Colonic mucosa (tissue), 4 donors: ENCODE data around the gene PPEF2. TPM values are rescaled to one million over a fixed set of nuclear protein-coding genes. Genes with fewer than 3 reads are reported as not detected.

Experiments used
- DNase-seq: peaks from one replicate; pipeline ENCODE4 v3.0.0-alpha.2; 2020
- H3K27ac ChIP-seq: fragments of 200-600 bp; one replicate; pipeline ENCODE4 v1.8.0; 2021
- H3K27me3 ChIP-seq: fragments of 200-600 bp; one replicate; pipeline ENCODE4 v1.8.0; 2021
- H3K36me3 ChIP-seq: fragments of 200-600 bp; one replicate; pipeline ENCODE4 v1.8.0; 2021
- H3K4me1 ChIP-seq: fragments of 200-600 bp; one replicate; pipeline ENCODE4 v1.8.0; 2021; ENCODE audit warnings: mild to moderate bottlenecking
- H3K4me3 ChIP-seq: fragments of 200-600 bp; one replicate; pipeline ENCODE4 v1.8.0; 2021
- H3K9ac ChIP-seq, 2 donors: one replicate each; pipeline ENCODE4 v1.7.0; 2013; ENCODE audit warnings: control low read depth in 2 of 2, low read depth in 2 of 2, low read length in 2 of 2
- H3K9me3 ChIP-seq: fragments of 200-600 bp; one replicate; pipeline ENCODE4 v1.8.0; 2021
- intact Hi-C: fragments of 100-400 bp; cut with DNase I; formaldehyde crosslinking; loops from one replicate; pipeline ENCODE4 v1.14.1; 2022
- total RNA-seq, 2 donors: library from RNA; stranded (reverse); fragmentation: NEBNext Ultra II Directional in 1 of 2; extraction: Animal tissue kit (Norgen Biotek cat#: 25700) in 1 of 2; gene quantifications; one replicate each; pipeline ENCODE4 v1.2.1, GENCODE V29; 2021
- TF ChIP-seq, protein P1 (sequence below): fragments of 200-600 bp; IDR thresholded peaks from one replicate; pipeline ENCODE4 v1.8.0; 2022; ENCODE audit warnings: antibody characterized with exemption, mild to moderate bottlenecking
- donor health status: healthy.
- donor health status: DM: no; HTN: no; CAD: no.
- donor health status: DM: no; HTN: no; CAD: no.

PPEF2 gene
- total RNA-seq, 2 donors from 2014 or later, result not detected

DNA sequence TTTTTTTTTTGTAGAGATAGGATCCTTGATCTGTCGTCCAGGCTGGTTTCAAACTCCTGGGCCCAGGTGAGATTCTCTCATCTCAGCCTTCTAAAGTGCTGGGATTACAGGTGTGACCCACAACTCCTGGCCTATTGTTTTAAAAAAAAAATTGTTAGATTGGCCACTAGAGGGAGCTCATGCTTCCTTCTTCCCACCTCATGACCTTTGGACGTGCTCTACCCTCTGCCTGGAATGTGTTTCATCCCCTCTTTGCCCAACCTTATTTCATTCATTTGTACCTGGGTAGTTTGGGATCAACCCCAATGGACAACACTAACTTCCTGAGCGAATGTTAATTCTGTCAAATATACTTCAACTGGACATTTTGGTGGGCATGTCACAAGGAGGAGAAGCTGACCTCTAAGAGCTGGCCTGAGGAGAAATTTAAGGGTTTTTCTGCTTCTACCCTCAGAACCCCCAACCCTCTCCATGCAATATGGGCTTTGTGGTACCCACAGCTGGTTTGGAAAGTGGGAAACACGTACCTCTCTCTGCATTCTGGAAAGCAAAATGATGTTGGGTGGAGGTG, 6.4 kb downstream of the PPEF2 start:
- no peaks in the 10 kb centered on the region for H3K27me3 ChIP-seq
- TF ChIP-seq, protein P1, sequence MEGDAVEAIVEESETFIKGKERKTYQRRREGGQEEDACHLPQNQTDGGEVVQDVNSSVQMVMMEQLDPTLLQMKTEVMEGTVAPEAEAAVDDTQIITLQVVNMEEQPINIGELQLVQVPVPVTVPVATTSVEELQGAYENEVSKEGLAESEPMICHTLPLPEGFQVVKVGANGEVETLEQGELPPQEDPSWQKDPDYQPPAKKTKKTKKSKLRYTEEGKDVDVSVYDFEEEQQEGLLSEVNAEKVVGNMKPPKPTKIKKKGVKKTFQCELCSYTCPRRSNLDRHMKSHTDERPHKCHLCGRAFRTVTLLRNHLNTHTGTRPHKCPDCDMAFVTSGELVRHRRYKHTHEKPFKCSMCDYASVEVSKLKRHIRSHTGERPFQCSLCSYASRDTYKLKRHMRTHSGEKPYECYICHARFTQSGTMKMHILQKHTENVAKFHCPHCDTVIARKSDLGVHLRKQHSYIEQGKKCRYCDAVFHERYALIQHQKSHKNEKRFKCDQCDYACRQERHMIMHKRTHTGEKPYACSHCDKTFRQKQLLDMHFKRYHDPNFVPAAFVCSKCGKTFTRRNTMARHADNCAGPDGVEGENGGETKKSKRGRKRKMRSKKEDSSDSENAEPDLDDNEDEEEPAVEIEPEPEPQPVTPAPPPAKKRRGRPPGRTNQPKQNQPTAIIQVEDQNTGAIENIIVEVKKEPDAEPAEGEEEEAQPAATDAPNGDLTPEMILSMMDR, result peak; percentile 65
- intact Hi-C loops, result loop anchor here (5.0 to 10.0 kb wide), 2 partner anchors 46 to 169 kb away; partner anchors contain the start of gene NAAA
- no peaks in the 10 kb centered on the region for H3K4me1 ChIP-seq
- DNase-seq, result peak; percentile 27
- no peak overlapping the region for H3K27ac ChIP-seq
- H3K4me3 ChIP-seq, result no peak overlapping the region
- no peak overlapping the region for H3K9ac ChIP-seq
- H3K9me3 ChIP-seq, result no peaks in the 10 kb centered on the region
- no peaks in the 10 kb centered on the region for H3K36me3 ChIP-seq

DNA sequence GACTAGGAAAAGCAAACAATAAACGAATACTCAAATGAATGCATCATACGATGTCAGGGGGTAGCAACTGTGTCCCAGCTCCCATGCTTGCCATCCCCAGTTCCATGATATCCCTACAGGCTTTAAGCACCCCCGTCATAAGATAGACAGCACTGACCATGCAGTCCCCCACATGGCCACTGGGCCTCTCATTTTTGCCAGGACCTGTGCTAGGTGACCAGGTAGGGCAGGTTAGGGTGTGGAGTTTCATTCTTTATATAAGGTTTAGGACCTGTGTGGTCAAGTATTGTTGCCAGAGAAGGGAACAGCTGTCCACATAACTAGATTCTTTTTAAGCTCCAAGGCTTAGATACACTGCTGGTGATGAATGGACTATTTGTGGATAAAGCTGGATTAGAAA, 9.7 kb downstream of the PPEF2 start:
- Histone ChIP-seq H3K4me1 (no peaks in the 10 kb centered on the region), H3K4me3 (no peak overlapping the region), H3K27ac (no peak overlapping the region), H3K9me3 (no peaks in the 10 kb centered on the region), H3K9ac (no peak overlapping the region), H3K27me3 (no peaks in the 10 kb centered on the region), H3K36me3 (no peaks in the 10 kb centered on the region)
- DNase-seq, result no peak
- intact Hi-C loops, result loop anchor here (10.0 kb wide), 1 partner anchor 172 kb away; no protein-coding TSS in a partner anchor
- TF ChIP-seq, protein P1, result no peak

DNA sequence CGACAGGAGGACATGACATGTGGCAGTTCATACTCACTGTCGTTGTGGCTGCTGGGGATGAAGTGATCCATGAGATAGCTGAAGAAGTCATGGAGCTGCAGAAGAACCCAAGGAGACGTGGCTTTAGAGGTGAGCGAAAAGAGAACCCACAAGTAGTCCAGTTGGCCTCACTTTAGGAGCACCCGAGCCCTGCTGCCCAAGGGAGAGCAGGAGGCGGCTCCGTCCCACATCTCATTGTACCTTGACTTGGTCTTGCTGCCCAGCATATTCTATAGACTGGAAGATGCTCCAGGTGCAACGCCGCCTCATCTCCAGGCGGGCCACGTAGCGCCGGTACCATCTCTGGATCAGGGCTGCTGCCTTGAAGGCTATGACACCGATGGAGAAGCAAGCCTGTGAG, 10.6 kb downstream of the PPEF2 start:
- no peak for DNase-seq
- H3K4me1 ChIP-seq, result no peaks in the 10 kb centered on the region
- no peaks in the 10 kb centered on the region for H3K27me3 ChIP-seq
- TF ChIP-seq, protein P1, result no peak
- intact Hi-C loops, result loop anchor here (10.0 kb wide), 1 partner anchor 173 kb away; no protein-coding TSS in a partner anchor
- no peak overlapping the region for H3K9ac ChIP-seq
- H3K27ac ChIP-seq, result no peak overlapping the region
- H3K36me3 ChIP-seq, result no peaks in the 10 kb centered on the region
- H3K9me3 ChIP-seq, result no peaks in the 10 kb centered on the region
- no peak overlapping the region for H3K4me3 ChIP-seq

DNA sequence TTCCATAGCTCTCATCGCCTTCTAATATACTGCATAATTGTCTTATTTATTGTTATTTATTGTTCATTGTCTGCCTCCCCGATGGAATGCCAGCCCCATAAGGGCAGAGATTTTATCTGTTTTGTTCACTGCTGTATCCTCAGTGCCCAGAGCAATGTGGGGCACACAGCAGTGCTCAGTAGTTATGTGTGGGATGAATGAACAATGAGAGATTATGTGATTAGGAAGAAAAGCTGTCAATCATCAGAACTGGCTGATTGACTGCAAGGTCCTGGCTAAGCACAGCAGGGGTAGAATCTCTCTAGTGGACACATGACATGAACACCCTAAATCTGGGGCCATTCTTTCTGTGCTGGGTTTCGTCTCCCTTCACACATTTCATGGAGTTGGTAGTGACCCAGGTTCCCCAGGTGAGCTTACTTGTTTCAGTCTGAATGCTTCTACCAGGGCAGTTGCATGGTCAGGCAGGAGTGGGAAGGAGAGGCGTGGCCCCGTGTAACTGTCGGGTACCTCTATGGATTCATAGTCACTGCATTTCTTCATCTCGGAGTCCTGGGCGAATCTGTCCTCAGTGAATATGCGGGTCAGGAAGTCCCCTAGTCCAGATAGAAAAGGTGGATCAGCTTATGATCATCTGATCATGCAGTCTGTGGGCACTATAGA, 12.6 kb downstream of the PPEF2 start:
- no peaks in the 10 kb centered on the region for H3K9me3 ChIP-seq
- no peaks in the 10 kb centered on the region for H3K27me3 ChIP-seq
- no peak overlapping the region for H3K9ac ChIP-seq
- DNase-seq, result no peak
- no peaks in the 10 kb centered on the region for H3K4me1 ChIP-seq
- no peaks in the 10 kb centered on the region for H3K36me3 ChIP-seq
- H3K27ac ChIP-seq, result no peak overlapping the region
- intact Hi-C loops, result loop anchor here (10.0 kb wide), 1 partner anchor 175 kb away; no protein-coding TSS in a partner anchor
- TF ChIP-seq, protein P1, result no peak
- H3K4me3 ChIP-seq, result no peak overlapping the region

DNA sequence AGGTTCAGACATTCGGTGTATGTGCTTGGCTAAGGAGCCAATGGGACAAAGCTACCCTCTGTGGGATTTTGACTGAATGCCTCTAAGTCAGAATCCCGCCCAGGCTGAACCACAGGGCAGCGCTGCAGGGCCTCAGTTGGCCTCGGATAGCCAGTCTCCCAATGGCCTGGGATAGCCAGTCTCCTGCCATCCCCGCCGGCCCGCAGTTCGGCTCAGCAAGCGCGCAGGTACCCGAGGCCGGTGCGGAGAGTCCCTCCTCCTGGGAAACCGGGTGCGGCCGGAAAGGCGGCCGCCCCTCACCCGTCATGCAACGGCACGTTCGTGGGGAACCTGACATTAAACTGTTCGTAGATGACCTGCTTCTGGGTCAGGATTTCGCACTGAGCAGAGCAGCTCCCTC, 16.1 kb downstream of the PPEF2 start:
- Histone ChIP-seq H3K27me3 (no peaks in the 10 kb centered on the region), H3K36me3 (no peaks in the 10 kb centered on the region), H3K9me3 (no peaks in the 10 kb centered on the region), H3K9ac (no peak overlapping the region), H3K27ac (no peak overlapping the region), H3K4me3 (no peak overlapping the region), H3K4me1 (no peaks in the 10 kb centered on the region)
- intact Hi-C loops, result no loop called here
- DNase-seq, result no peak
- TF ChIP-seq, protein P1, result no peak
